ES-I3 (cell line): ENCODE results near the gene AHCY.

Experiments used
- H3K36me3 ChIP-seq: 2 replicates; pipeline ENCODE4 v1.6.1; 2013; ENCODE audit warnings: mild to moderate bottlenecking, low read length, control low read depth, moderate library complexity; ENCODE audit not compliant: insufficient read depth
- H3K4me1 ChIP-seq: 2 replicates; pipeline ENCODE4 v1.6.1; 2013; ENCODE audit warnings: mild to moderate bottlenecking, control low read depth, low read length; ENCODE audit not compliant: insufficient read depth
- H3K9ac ChIP-seq: 2 replicates; pipeline ENCODE4 v1.6.1; 2013; ENCODE audit warnings: low read depth, mild to moderate bottlenecking, low read length, moderate library complexity
- H3K9me3 ChIP-seq: 2 replicates; pipeline ENCODE4 v1.6.1; 2013; ENCODE audit warnings: mild to moderate bottlenecking, low read length, moderate library complexity; ENCODE audit not compliant: control insufficient read depth, insufficient read depth

AHCY gene

DNA sequence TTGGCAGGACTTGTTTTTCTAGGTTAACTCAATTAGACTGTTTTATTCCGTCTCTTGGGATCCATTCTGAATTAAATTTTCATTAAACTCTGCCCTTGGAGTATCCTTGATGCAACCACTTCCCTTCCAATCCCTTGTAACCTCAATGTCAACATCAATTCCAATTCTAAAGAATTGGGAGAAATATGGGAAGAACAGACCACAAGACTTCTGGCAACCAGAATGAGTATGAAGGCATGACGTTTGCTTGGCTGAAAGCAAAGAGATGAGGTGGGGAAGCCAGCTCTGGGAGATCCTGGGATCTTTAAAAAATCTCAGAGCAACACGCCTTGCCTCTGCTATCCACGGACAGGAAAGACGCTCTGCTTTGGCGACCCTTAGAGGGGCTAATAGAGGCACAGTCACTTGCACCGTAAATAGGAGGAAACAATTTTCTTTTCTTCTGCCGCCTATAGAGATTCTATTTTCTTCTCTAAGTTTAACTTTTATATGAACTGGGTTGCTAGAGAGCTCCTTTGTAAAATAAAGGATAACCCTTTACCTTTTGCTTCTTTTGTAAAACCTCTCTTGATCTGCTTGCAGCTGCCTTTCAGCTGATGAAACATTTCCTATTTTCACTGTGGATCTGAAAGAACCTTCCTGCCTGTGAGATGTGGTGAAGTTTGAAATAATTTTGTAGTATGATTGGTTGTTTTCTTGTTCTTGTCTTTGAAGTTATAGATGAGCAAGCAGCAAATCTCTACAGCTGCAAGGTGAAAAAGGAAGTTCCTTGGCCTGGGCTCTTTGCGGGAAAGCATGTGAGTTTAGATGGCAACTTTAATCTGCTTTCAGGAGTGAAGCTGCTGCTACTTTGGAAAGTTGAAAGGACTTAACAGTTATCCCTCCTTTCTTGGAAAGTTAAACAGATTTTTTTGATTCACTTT lies 62.2 kb downstream of the AHCY start, which contains the start of gene ASIP:
TSS of gene ASIP (plus strand) at position 731 of the 923 bp plus-strand sequence. CDS start 18,952 bp downstream, outside the sequence.
- Histone ChIP-seq H3K9me3 (no peaks in the 10 kb centered on the region), H3K36me3 (no peaks in the 10 kb centered on the region), H3K9ac (no peak within 1 kb of the TSS), H3K4me1 (no peaks in the 10 kb centered on the region)

DNA sequence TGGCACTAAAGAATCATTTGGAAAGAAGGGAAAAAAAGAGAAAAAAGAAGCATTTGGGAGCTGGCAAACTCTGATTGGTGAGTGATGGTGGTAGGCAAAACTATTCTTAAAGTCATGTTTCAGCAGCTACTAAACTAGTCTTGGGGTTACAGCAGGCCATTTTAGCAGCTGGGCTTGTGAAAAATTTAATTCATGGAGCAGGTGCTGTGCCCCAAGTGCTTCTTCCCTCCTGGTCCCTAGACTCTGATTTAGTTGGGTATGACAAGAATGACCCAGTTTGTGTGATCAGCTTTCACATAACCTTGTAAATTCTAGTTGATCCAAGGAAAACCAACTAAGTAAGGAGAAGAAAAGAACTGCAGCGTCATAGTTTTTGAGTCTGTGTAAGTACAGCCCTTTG lies 63.0 kb downstream of the AHCY start:
- H3K9ac ChIP-seq: no peak overlapping the region
- H3K9me3 ChIP-seq: no peaks in the 10 kb centered on the region
- no peaks in the 10 kb centered on the region for H3K36me3 ChIP-seq
- H3K4me1 ChIP-seq: no peaks in the 10 kb centered on the region

DNA sequence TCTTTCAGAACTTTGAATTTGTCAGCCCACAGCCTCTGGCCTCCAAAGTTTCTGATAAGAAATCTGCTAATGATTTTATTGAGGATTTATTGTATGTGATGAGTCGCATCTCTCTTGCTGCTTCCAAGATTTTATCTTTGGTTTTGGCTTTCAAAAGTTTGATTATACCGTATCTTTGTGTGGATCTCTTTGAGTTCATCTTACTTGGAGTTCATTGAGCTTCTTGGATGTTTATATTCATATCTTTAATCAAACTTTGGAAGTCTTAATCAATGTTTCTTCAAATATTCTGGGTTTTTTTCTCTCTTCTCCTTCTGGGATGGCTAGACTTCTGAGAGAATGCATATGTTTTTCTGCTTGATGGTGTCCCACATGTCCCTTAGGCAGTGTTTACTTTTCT lies 65.2 kb downstream of the AHCY start:
- no peaks in the 10 kb centered on the region for H3K4me1 ChIP-seq
- no peaks in the 10 kb centered on the region for H3K36me3 ChIP-seq
- H3K9me3 ChIP-seq: no peaks in the 10 kb centered on the region
- H3K9ac ChIP-seq: no peak overlapping the region

DNA sequence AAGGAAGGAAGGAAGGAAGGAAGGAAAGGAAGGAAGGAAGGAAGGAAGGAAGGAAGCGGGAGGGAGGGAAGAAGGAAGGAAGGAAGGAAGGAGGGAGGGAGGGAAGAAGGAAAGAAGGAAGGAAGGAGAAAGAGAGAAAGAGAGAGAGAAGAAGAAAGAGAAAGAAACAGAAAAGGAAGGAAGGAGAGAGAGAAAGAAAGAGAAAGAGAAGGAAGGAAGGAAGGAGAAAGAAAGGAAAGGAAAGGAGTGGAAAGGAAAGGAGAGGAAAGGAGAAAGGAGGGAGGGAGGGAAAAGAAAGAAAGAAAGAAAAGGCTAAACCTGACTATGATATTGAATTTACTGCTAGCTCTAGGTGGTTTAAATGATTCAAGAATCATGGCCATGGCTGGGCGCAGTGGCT lies 67.3 kb downstream of the AHCY start:
- no peaks in the 10 kb centered on the region for H3K36me3 ChIP-seq
- H3K4me1 ChIP-seq: no peaks in the 10 kb centered on the region
- no peak overlapping the region for H3K9ac ChIP-seq
- H3K9me3 ChIP-seq: no peaks in the 10 kb centered on the region

DNA sequence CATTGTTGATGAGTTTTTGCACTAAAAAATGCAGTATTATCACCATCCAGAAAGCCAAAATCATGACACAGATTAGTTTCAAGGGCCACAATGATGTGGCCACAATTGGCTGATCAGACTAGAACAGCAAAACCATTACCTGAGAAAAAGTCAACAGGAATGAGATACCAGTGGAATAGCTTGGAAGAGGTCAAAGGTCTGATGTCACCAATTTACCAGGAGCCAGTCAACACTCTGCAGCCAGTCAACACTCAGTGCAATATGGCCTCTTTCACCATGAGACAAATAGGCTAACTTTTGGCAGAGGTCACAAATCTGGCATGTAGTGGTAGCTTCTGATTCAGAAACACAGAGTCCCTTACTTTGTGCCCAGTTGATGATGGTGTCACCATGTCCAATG lies 69.5 kb downstream of the AHCY start:
- Histone ChIP-seq H3K4me1 (no peaks in the 10 kb centered on the region), H3K9me3 (no peaks in the 10 kb centered on the region), H3K36me3 (no peaks in the 10 kb centered on the region), H3K9ac (no peak overlapping the region)

DNA sequence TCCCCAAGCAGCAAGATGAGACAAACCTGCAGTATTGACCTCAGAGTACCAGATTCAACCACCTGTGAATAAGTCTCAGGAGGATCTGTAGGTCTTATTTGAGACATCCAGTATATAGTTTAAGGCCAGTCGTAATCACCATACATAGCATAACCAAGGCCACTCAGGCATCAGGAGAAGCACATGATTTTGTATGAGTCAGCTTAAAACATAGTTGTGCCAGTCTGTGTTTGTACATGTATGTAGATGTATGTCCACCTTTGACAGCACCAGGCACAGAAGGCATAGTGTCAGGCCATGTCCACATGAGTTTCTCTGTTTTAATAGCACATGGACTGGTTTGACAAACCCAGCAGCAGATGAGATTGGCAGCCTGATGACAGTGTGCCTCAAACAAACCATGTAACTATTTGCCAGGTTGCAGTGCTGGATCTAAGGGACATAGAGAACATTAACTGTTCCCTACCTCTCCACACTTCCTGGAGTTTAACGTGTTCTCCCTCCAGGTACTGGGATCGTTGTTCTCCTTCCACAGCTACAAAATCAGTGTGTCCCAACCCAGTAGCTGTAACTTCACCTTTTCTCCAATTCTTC lies 70.6 kb downstream of the AHCY start:
- Histone ChIP-seq H3K9me3 (no peaks in the 10 kb centered on the region), H3K36me3 (no peaks in the 10 kb centered on the region), H3K9ac (no peak overlapping the region), H3K4me1 (no peaks in the 10 kb centered on the region)

DNA sequence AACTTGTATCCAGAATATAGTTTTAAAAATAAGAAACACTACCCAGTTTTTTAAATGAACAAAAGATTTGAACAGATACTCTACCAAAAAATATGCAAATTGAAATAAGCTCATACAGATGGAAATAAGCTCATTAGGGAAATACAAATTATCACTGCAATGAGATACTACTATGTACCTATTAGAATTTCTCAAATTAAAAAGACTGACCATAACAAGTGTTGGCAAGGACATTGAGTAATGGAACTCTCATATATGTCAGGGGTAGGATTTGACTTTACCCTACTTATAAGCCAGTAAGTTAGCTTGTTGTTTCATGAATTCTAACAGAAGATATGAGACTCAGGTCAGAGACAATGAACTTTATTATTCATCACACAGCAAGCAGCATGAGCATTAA lies 71.5 kb downstream of the AHCY start:
- no peaks in the 10 kb centered on the region for H3K36me3 ChIP-seq
- H3K9ac ChIP-seq: no peak overlapping the region
- H3K9me3 ChIP-seq: no peaks in the 10 kb centered on the region
- no peaks in the 10 kb centered on the region for H3K4me1 ChIP-seq
